ENCODE results near the gene KXD1.
"Not testable (repeated sequence)": the region's sequence is repeated elsewhere in the genome, so short reads cannot be mapped to it uniquely, and the experiment has no call there.

The KXD1 gene

GRCh38 chr19:18557411-18558201 lies at the start of gene KXD1:
Gene KXD1, plus strand, starts transcription at chr19:18557870. Its CDS starts 4,187 bp downstream, at chr19:18562057.
- DNase-seq (ENCODE audit: low spot score): peak; percentile 99

- DNase-seq (ENCODE audit: low spot score): no peak
Measured at GRCh38 chr19:18508585-18508984, 49.1 kb upstream of the KXD1 start.

- no peak for DNase-seq (ENCODE audit: low spot score)
Measured at GRCh38 chr19:18510216-18510615, 47.5 kb upstream of the KXD1 start.

GRCh38 chr19:18513868-18514267 lies 43.8 kb upstream of the KXD1 start:
- peak; percentile 40 for DNase-seq (ENCODE audit: low spot score)

GRCh38 chr19:18514800-18515682 lies 42.6 kb upstream of the KXD1 start:
- no peak for DNase-seq (ENCODE audit: low spot score)

- DNase-seq (ENCODE audit: low spot score): no peak
Measured at GRCh38 chr19:18515959-18516358, 41.7 kb upstream of the KXD1 start.

GRCh38 chr19:18517606-18518005 lies 40.1 kb upstream of the KXD1 start:
- DNase-seq (ENCODE audit: low spot score): no peak

GRCh38 chr19:18518639-18519038 lies 39.0 kb upstream of the KXD1 start:
- DNase-seq (ENCODE audit: low spot score): no peak

- DNase-seq (ENCODE audit: low spot score): peak; percentile 76
Measured at GRCh38 chr19:18519962-18520847, 37.5 kb upstream of the KXD1 start.

- DNase-seq (ENCODE audit: low spot score): no peak
Measured at GRCh38 chr19:18520848-18521691, 36.6 kb upstream of the KXD1 start.

GRCh38 chr19:18521692-18522123 lies 36.0 kb upstream of the KXD1 start, which contains the start of gene ELL:
Gene ELL, minus strand, starts transcription at chr19:18522070. Its CDS starts 15 bp downstream, at chr19:18522055.
- no peak for DNase-seq (ENCODE audit: low spot score)

- DNase-seq (ENCODE audit: low spot score): peak; percentile 99
Measured at GRCh38 chr19:18522124-18522861, 35.4 kb upstream of the KXD1 start.

GRCh38 chr19:18522862-18523440 lies 34.7 kb upstream of the KXD1 start:
- DNase-seq (ENCODE audit: low spot score): not testable (repeated sequence)

- no peak for DNase-seq (ENCODE audit: low spot score)
Measured at GRCh38 chr19:18523841-18524240, 33.8 kb upstream of the KXD1 start.

GRCh38 chr19:18526316-18526715 lies 31.4 kb upstream of the KXD1 start:
- DNase-seq (ENCODE audit: low spot score): no peak

GRCh38 chr19:18529782-18530181 lies 27.9 kb upstream of the KXD1 start:
- DNase-seq (ENCODE audit: low spot score): no peak

- no peak for DNase-seq (ENCODE audit: low spot score)
Measured at GRCh38 chr19:18531485-18531884, 26.2 kb upstream of the KXD1 start.

- no peak for DNase-seq (ENCODE audit: low spot score)
Measured at GRCh38 chr19:18532168-18532890, 25.3 kb upstream of the KXD1 start.

- no peak for DNase-seq (ENCODE audit: low spot score)
Measured at GRCh38 chr19:18533058-18533457, 24.6 kb upstream of the KXD1 start.
